Medulla oblongata (tissue), 1 donor: ENCODE results near the gene EHD1.

ENCODE experiments used
- DNase-seq: peaks from one replicate; pipeline ENCODE4 v3.0.0-alpha.2; 2015; ENCODE audit errors: extremely low spot score

The EHD1 gene

DNA sequence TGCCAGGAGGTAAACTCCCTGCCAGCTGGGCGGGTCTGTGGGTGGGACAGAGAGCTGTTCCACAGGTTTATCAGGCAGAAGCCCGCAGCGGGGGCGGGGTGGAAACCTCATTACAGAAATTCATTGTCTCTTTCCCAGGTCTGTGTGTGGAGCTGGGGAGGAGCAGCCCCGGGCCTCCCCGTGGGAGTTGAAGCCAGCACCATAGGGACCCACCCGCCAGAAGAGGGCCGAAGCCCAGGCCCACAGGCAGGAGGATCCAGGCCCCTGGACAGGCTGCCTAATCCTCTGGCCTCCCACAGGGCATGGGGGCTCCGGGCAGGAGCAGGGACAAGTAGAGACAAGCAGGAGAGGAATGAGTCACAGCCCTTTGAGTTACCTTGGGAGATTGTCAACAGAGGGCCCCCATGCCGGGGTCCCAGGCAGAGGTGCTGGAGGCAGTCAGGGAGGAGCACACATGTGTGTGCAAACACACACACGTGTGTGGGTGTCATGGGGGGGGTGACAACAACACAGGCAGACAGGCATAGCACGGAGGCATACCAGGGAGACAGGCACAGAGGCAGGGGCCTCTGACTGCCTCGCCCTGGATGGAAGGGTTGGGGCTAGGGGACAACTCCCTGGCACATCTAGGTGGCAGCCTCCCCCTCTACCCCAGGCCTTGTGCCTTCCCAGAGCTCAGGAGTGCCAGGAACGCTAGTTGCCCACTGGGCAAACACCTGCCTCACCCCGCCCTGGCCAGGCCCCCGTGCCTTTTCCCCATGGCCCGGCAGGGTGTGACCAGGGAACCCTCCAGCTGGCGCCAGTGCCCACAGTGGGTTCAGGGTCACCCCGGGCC is 35.4 kb downstream of the EHD1 start:
- DNase-seq: no peak

- no peak for DNase-seq
Observed at GRCh38 chr11:64842366-64842759, 36.1 kb downstream of the EHD1 start.

- DNase-seq: no peak
Observed at GRCh38 chr11:64841592-64842365, 36.6 kb downstream of the EHD1 start.

DNA sequence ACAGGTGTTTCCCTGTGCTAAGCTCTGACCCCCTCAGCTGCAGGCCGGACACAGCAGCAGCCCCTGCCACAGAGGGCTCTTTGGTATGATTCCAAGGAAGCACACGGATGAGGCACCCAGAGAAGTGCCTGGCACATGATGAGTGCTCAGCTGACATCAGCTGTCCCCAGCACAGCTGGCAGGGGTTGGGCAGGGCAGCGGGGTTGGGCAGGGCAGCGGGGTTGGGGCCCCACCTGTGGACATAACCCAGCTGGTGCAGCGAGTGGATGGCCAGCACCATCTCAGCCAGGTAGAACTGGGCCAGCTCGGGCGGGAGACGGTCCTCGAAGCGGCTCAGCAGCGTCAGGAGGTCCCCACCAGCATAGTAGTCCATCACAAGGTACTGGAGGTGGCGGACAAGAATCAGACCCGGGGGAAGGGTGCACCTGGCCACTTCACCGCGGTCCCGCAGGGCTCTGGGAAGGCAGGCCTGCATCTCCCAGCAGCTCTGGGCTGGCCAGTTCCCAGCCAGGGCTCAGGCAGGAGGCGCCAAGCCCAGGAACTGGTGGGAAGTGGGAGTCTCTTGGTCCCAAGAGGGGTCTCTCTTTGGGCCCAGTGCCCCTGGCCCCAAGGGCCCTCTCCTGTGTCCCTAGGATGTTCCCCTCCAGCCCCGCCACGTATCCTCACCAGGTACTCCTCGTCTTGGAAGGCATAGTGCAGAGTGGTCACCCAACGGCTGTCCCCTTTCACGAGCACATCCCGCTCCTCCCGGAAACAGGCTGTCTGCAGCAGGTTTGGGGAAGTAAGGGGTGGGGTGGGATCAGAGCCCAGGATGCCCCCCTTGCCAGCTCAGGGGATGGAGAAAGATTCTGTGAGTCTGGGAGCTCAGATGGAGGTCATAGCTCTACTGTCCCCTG is 38.3 kb downstream of the EHD1 start:
- no peak for DNase-seq

GRCh38 chr11:64839335-64839734 is 39.1 kb downstream of the EHD1 start:
- DNase-seq: no peak

- DNase-seq: no peak
Observed at GRCh38 chr11:64838600-64839334, 39.7 kb downstream of the EHD1 start.

- DNase-seq: no peak
Observed at GRCh38 chr11:64837887-64838351, 40.5 kb downstream of the EHD1 start.

GRCh38 chr11:64836448-64837072 is 41.9 kb downstream of the EHD1 start:
- no peak for DNase-seq

GRCh38 chr11:64835616-64836447 is 42.6 kb downstream of the EHD1 start:
- no peak for DNase-seq

DNA sequence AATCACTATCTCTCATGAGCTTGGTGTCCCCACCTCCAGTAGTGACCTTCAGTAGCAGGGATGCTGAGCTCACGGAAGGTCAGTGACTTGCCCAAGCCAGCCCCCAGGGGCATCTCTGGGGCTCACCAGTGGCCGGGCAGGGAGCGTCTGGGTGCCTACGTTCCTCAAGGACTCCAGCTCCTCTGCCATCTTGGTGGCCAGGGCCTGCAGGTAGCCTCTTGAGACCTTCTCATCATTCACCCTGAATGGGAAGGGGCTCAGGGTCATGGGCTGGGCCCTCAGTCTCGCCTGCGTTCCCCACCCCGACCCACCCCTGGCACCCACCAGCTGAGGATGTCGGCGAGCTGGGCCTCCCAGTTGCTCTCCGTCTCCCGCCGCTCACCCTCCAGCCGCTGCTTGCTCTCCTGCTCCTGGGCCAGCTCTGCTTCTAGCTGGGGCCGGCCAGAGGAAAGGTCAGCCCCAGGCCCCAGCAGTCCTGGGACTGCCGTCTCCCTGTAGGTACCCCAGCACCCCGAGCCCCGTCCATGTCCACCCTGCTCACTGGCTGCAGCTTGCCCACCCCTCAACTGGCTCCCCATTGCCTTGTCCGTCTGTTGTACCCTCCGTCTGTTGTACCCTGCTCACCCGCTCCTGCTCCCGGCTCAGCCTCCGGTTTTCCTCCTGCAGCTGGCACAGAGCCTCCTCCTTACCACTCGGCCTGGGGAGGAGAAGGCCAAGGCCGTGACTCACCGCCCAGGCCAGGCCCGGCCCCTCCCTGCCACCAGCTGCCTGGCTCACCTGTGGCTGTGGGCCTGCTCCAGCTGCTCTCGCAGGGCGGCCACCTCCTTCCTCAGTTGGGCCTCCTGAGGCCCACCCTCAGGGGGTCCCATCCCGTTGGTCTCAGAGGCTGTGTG is 43.5 kb downstream of the EHD1 start:
- no peak for DNase-seq

GRCh38 chr11:64834031-64834722 is 44.2 kb downstream of the EHD1 start:
- no peak for DNase-seq

GRCh38 chr11:64833509-64833908 is 44.9 kb downstream of the EHD1 start:
- no peak for DNase-seq

GRCh38 chr11:64833198-64833502 is 45.3 kb downstream of the EHD1 start:
- DNase-seq: no peak

- DNase-seq: no peak
Observed at GRCh38 chr11:64832467-64833197, 45.8 kb downstream of the EHD1 start.

DNA sequence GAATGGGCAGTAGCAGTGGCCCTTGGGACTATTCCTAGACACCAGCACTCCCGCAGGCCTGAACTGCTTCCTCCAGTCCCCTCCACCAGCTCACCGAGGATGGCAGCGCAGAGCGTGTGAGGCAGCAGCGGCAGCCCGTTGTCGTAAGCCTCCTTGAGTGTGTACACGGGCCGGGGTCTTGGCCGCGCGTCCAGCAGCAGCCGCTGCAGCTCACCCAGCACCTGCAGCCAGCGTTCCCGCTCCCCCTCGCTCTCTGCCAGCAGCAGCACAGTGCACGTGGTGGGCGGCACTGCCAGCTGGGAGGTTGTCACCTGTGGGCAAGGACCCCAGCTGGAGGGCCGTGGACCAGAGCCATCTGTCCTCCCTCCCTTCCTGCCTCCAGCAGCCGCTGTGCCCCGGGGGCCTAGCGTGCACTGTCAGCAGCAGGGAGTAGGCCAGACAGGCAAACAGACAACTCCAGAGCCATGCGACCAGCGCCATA is 47.0 kb downstream of the EHD1 start:
- DNase-seq: no peak

GRCh38 chr11:64829536-64830251 is 48.7 kb downstream of the EHD1 start:
- DNase-seq: no peak

- no peak for DNase-seq
Observed at GRCh38 chr11:64827451-64827839, 51.0 kb downstream of the EHD1 start.
